Pancreas (tissue), 10 donors: ENCODE measurements around the gene PCAT7. TPM values are rescaled to one million over a fixed set of nuclear protein-coding genes. Genes with fewer than 3 reads are reported as not detected.

Experiments
- ATAC-seq, 4 donors: fragments of 200-7000 bp; cut with Tn5 transposase; one replicate each; pipeline versions ENCODE4 v1.8.0 to v1.9.1; 2020; ENCODE audit warnings: mild to moderate bottlenecking in 4 of 4, moderate library complexity in 4 of 4
- DNase-seq, 6 donors: peaks; one replicate each; pipeline ENCODE4 v3.0.0-alpha.2; 2020
- FAIRE-seq: peaks from 2 replicates; lab custom pipeline; 2012; peaks lifted over from hg19 to GRCh38; lab: Jason Lieb, UNC
- H3K27ac ChIP-seq, 4 donors: fragments of 200-600 bp; sonication (generic); 1 replicate in 3 of 4; 2 replicates in 1 of 4; pipeline versions ENCODE4 v1.5.0 to v1.8.0; 2020
- H3K27me3 ChIP-seq, 4 donors: fragments of 200-600 bp; one replicate each; pipeline ENCODE4 v1.8.0; 2021
- H3K36me3 ChIP-seq, 3 donors: fragments of 200-600 bp; sonication (generic) in 1 of 3; one replicate each; pipeline versions ENCODE4 v1.5.0 to v1.8.0; 2020 to 2021
- H3K4me1 ChIP-seq, 3 donors: fragments of 200-600 bp; one replicate each; pipeline ENCODE4 v1.8.0; 2021
- H3K4me3 ChIP-seq, 4 donors: fragments of 200-600 bp; sonication (generic) in 2 of 4; one replicate each; pipeline versions ENCODE4 v1.5.0 to v1.8.0; 2020 to 2021
- H3K9me3 ChIP-seq, 4 donors: fragments of 200-600 bp; one replicate each; pipeline ENCODE4 v1.8.0; 2021
- WGBS, 2 donors: extraction: QIAGEN DNeasy Blood & Tissue Kit; methylation state at CpG; one replicate each; pipeline ENCODE4 v1.1.7; 2013; 5-methylcytosine and 5-hydroxymethylcytosine counted together
- intact Hi-C, 3 donors: fragments of 100-400 bp; cut with DNase I; formaldehyde crosslinking; loops; one replicate each; pipeline versions ENCODE4 v1.11.1 to v1.14.2; 2022
- polyA plus RNA-seq, 2 donors: library from polyadenylated mRNA; stranded (reverse); fragments of 200-250 nt; gene quantifications; one replicate each; pipeline ENCODE4 v1.2.3, GENCODE V29; 2013
- total RNA-seq, 6 donors: library from RNA; stranded (reverse); fragmentation: NEBNext Ultra II Directional in 4 of 6; extraction: Animal tissue kit (Norgen Biotek cat#: 25700) in 4 of 6; gene quantifications; one replicate each; pipeline versions ENCODE4 v1.2.1 to v1.2.4, GENCODE V29; 2021 to 2023
- TF ChIP-seq, protein P1 (sequence below), 4 donors: fragments of 200-600 bp; sonication (generic) in 3 of 4; IDR thresholded peaks; one replicate each; pipeline versions ENCODE4 v1.5.0 to v1.8.0; 2021; ENCODE audit warnings: antibody characterized with exemption in 4 of 4
- donor health status: healthy with polysubstance abuse.
- donor health status: DM: no; HTN: no; CAD: no; lungs with moderate emphysema.
- donor health status: DM: no; HTN: no; CAD: no.
- donor health status: control.
- donor health status: control.
- donor health status: Bipolar disorder and iron deficiency.
- donor health status: DM: yes; HTN: yes; CAD: no.
- donor health status: DM: no; HTN: no; CAD: no.
- donor health status: DM: no; HTN: no; CAD: no.
- donor health status: DM: yes; HTN: yes; CAD: no.

PCAT7 gene
- total and polyA plus RNA-seq, 8 donors = 0.23 to 0.52 (median 0.31) TPM

DNA sequence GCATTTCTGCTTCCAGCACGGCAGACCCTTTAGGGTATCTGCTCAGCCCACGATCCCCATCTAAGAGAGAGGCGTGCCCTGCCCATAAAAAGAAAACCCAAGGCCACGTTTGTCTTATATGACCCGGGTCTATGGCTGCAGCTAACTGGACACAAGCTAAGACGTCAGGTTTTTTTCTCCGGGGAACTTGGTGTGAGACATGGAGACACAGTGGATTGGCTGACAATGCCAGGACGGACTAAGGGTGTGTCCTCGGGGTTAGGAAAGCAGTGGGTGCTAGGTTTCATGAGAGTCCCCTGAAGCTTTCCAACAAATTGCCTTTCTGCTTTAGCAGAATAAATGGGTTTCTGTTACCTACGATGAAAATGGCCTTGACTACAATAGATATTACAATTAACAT is 45.8 kb downstream of the PCAT7 start:
- Histone ChIP-seq H3K27ac (no peak overlapping the region), H3K36me3 (no peaks in the 10 kb centered on the region), H3K4me1 (peaks cover 0 to 4% (median 0%) of the 10 kb centered on the region in 3 donors), H3K4me3 (no peak overlapping the region), H3K27me3 (no peaks in the 10 kb centered on the region), H3K9me3 (no peaks in the 10 kb centered on the region)
- WGBS, 2 donors = 60 to 75% methylated on average over 10 of the region's 10 CpGs
- no peak for DNase-seq
- ATAC-seq = no peak
- TF ChIP-seq, protein P1, sequence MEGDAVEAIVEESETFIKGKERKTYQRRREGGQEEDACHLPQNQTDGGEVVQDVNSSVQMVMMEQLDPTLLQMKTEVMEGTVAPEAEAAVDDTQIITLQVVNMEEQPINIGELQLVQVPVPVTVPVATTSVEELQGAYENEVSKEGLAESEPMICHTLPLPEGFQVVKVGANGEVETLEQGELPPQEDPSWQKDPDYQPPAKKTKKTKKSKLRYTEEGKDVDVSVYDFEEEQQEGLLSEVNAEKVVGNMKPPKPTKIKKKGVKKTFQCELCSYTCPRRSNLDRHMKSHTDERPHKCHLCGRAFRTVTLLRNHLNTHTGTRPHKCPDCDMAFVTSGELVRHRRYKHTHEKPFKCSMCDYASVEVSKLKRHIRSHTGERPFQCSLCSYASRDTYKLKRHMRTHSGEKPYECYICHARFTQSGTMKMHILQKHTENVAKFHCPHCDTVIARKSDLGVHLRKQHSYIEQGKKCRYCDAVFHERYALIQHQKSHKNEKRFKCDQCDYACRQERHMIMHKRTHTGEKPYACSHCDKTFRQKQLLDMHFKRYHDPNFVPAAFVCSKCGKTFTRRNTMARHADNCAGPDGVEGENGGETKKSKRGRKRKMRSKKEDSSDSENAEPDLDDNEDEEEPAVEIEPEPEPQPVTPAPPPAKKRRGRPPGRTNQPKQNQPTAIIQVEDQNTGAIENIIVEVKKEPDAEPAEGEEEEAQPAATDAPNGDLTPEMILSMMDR (IDR thresholded peaks at IDR 0.05) = no peak
- no peak for FAIRE-seq
- intact Hi-C loops = no loop called here

DNA sequence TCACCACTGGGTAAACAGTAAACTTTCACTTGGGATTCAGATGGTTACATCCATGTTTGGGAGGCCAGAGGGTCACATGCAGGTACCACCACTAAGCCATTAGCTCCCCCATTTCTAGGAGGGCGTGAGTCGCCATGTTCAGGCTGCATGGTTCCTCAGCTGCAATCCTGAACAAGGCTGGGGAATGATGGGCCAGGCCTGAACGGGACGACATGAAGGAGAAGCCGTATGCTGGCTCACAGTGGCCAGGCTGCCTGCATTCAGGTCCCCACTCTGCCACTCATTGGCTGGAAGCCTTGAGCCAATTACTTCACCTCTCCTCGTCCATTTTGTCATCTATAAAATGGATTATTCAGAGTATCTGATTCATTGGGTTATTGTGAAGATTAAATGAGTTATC is 47.8 kb downstream of the PCAT7 start:
- intact Hi-C loops = no loop called here
- 84 to 87% methylated on average over 6 of the region's 6 CpGs for WGBS, 2 donors
- H3K4me1 ChIP-seq = peaks cover under 1 to 11% (median 5%) of the 10 kb centered on the region in 3 donors
- ATAC-seq (no peak), DNase-seq (no peak), FAIRE-seq (no peak)
- no peak overlapping the region for H3K4me3 ChIP-seq
- no peaks in the 10 kb centered on the region for H3K27me3 ChIP-seq
- TF ChIP-seq, protein P1 (IDR thresholded peaks at IDR 0.05) = no peak
- no peaks in the 10 kb centered on the region for H3K9me3 ChIP-seq
- H3K27ac ChIP-seq = no peak overlapping the region
- H3K36me3 ChIP-seq = no peaks in the 10 kb centered on the region

DNA sequence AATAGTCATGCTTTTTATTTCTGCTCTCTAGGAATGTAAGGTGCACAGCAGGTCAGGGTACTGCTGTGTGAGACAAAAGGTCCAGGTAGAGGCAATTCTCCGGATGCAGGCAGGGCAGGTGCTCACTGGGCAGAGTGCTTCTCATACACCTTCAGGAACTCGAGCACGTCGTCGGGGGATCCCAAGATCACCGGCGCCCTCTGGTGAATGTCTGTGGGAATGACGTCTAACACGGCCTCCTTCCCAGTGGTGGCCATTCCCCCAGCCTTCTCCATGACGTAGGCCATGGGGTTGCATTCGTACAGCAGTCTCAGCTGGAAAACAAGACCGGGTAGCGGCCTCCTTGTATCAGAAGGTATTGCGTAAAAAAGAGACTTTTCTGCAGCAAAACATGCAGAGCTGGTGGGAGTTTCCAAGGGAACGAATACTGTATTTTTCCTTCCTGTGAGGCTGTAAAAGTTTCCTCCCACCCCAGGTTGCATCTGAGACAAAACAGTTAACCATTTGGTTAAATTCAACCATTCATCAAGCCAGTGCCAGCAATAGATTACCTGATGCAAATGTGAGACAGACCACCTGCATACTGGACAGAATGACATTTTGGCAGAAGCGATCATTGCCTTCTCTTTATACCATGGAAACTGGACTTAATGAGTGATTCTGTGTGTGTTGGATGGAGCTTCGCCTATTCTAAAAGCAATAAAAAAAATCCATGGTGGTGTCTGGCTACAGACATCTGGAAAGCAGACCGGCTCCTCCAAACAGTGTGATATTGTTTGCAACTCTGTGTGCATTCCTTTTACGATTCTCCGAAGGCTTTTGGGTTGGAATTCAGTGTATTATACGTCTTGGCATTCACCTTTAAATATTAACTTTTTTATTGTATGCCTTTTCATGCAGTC is 48.6 kb downstream of the PCAT7 start:
- DNase-seq = peak; percentile 81 to 89 (median 84)
- Histone ChIP-seq H3K4me1 (peaks cover 8 to 14% (median 12%) of the 10 kb centered on the region in 3 donors), H3K4me3 (no peak overlapping the region), H3K27ac (no peak overlapping the region), H3K27me3 (no peaks in the 10 kb centered on the region), H3K9me3 (no peaks in the 10 kb centered on the region), H3K36me3 (no peaks in the 10 kb centered on the region)
- peak; percentile 82 to 95 (median 88) for ATAC-seq
- no peak for FAIRE-seq
- TF ChIP-seq, protein P1 (IDR thresholded peaks at IDR 0.05) = peak; percentile 31 to 59 (median 45)
- 23 to 28% methylated on average over 21 of the region's 21 CpGs for WGBS, 2 donors
- intact Hi-C loops = no loop called here

DNA sequence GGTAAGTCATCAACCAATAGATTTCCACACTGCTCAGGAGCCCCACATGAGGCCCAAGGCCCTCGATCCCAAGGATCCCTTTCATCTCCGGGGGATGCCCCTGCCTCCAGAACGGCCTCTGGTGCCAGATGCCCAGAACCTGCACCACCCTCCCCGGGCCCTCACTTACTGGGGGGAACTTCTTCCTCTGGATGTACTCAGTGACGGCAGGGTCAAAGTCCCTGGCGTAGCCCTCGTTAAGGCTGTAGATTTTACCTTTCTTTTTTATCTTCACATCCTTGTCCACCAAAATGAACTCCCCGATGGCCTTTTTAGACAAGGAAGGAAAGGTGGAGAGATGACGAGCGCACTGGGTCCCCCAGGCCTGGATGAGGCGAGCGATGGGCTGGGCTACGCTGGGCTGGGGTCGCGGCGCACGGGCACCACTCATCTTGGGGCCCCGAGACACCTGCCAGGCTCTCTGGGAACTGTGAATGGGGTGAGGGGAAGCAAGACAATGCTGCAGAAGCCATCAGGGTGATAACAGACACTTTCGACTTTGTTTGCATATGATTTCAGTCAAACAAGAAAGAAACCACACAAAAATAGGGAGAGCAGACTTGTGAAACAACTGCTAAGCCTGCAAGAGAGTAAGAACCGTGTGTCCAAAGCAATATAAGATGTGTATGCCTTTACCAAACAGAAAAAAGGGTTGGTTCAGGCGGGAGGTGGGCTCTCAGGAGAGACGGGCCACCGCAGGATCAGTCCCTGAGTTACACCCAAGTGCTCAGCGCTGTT is 52.0 kb downstream of the PCAT7 start:
- TF ChIP-seq, protein P1 (IDR thresholded peaks at IDR 0.05) = no peak
- DNase-seq = no peak
- WGBS, 2 donors = 85 to 88% methylated on average over 24 of the region's 24 CpGs
- Histone ChIP-seq H3K9me3 (no peaks in the 10 kb centered on the region), H3K27ac (peak overlapping the region in 1 of 4 donors; percentile 83), H3K27me3 (no peaks in the 10 kb centered on the region), H3K36me3 (no peaks in the 10 kb centered on the region), H3K4me1 (peaks cover 16 to 29% (median 28%) of the 10 kb centered on the region in 3 donors), H3K4me3 (no peak overlapping the region)
- no peak for ATAC-seq
- no peak for FAIRE-seq
- intact Hi-C loops = no loop called here
